H1 (cell line): ENCODE measurements around the gene YIPF3.

Experiments
- CEBPB ChIP-seq: IDR thresholded peaks from 2 replicates; pipeline ENCODE4 v1.6.1; 2012; ENCODE audit warnings: low read depth, low read length
- CTBP2 ChIP-seq: IDR thresholded peaks from 2 replicates; pipeline ENCODE4 v1.7.0; 2011; ENCODE audit warnings: borderline replicate concordance, mild to moderate bottlenecking, moderate library complexity, mixed read lengths, low read length; ENCODE audit not compliant: insufficient read depth, insufficient read length
- CTCF ChIP-seq, 3 experiments: IDR thresholded peaks; 1 replicate in 2 of 3; 2 replicates in 1 of 3; pipeline versions ENCODE4 v1.5.1 to v1.6.1; 2011; ENCODE audit warnings: low read length in 3 of 3, mild to moderate bottlenecking in 3 of 3, inconsistent platforms in 2 of 3, low read depth in 1 of 3, moderate library complexity in 1 of 3; ENCODE audit not compliant: insufficient read depth in 1 of 3; ENCODE audit errors: control extremely low read depth in 1 of 3
- EGR1 ChIP-seq: IDR thresholded peaks from 2 replicates; pipeline ENCODE4 v1.6.1; 2011; ENCODE audit warnings: low read depth, low read length, borderline replicate concordance
- EP300 ChIP-seq, 2 experiments: IDR thresholded peaks; 1 replicate in 1 of 2; 2 replicates in 1 of 2; pipeline ENCODE4 v1.6.1; 2011 to 2012; ENCODE audit warnings: low read depth in 2 of 2, low read length in 2 of 2, mild to moderate bottlenecking in 2 of 2, borderline replicate concordance in 1 of 2, inconsistent platforms in 1 of 2, moderate library complexity in 1 of 2
- EZH2 ChIP-seq: fragments of 200-600 bp; sonication (generic); IDR thresholded peaks from 2 replicates; pipeline ENCODE4 v1.7.1; 2012; ENCODE audit warnings: low read depth, mild to moderate bottlenecking, moderate library complexity, low read length, inconsistent platforms; ENCODE audit not compliant: severe bottlenecking
- MAFK ChIP-seq: IDR thresholded peaks from 2 replicates; pipeline ENCODE4 v1.6.1; 2012; ENCODE audit warnings: low read depth, mild to moderate bottlenecking, improper control_type of control experiment, low read length
- POLR2A ChIP-seq, 2 experiments: IDR thresholded peaks; 1 replicate in 1 of 2; 2 replicates in 1 of 2; pipeline ENCODE4 v1.6.1; 2011; ENCODE audit warnings: low read depth in 2 of 2, low read length in 2 of 2, mild to moderate bottlenecking in 2 of 2; ENCODE audit errors: control extremely low read depth in 1 of 2
- POLR2AphosphoS5 ChIP-seq: IDR thresholded peaks from 2 replicates; pipeline ENCODE4 v1.6.1; 2011; ENCODE audit warnings: low read depth, low read length
- RXRA ChIP-seq: IDR thresholded peaks from 2 replicates; pipeline ENCODE4 v1.6.1; 2011; ENCODE audit warnings: low read depth, mild to moderate bottlenecking, low read length, moderate library complexity; ENCODE audit not compliant: insufficient read depth
- SIX5 ChIP-seq: IDR thresholded peaks from 2 replicates; pipeline ENCODE4 v1.6.1; 2011; ENCODE audit warnings: mild to moderate bottlenecking, low read depth, low read length
- SP2 ChIP-seq: IDR thresholded peaks from 2 replicates; pipeline ENCODE4 v1.6.1; 2012; ENCODE audit warnings: mild to moderate bottlenecking, low read length, inconsistent platforms

- TF ChIP-seq CEBPB (no peak), POLR2A (IDR thresholded peaks at IDR 0.05; ENCODE audit: control extremely low read depth in 1 of 2, low read depth in 2 of 2, low read length in 2 of 2) (no peak), EZH2 (no peak), POLR2AphosphoS5 (no peak), RXRA (no peak), CTCF (IDR thresholded peaks at IDR 0.05; ENCODE audit: control extremely low read depth in 1 of 3, insufficient read depth in 1 of 3, low read depth in 1 of 3, low read length in 3 of 3) (no peak), SP2 (no peak), SIX5 (no peak), MAFK (no peak), EP300 (IDR thresholded peaks at IDR 0.05; ENCODE audit: borderline replicate concordance in 1 of 2, low read depth in 2 of 2, low read length in 2 of 2) (no peak), EGR1 (no peak), CTBP2 (no peak)
These were observed 13.3 kb downstream of the YIPF3 start for GRCh38 chr6:43503443-43503842.
